GM12878 (cell line): Measurements from ENCODE around the gene OXT. TPM values are rescaled to one million over a fixed set of nuclear protein-coding genes. Genes with fewer than 3 reads are reported as not detected.

ENCODE experiments used
- ATAC-seq: fragments of 200-7000 bp; cut with Tn5 transposase; 3 replicates; pipeline ENCODE4 v1.9.1; 2020; ENCODE audit warnings: mild to moderate bottlenecking, moderate library complexity
- BruUV-seq: library from RNA; stranded (reverse); fragments of 400-500 nt; replicated peaks from 2 replicates; lab custom pipeline; 2021; lab: Mats Ljungman, UMichigan
- CTCF ChIA-PET: fragments of 300-600 bp; sonication (Branson Sonifier 250); formaldehyde crosslinking; extraction: SDS; loops from one replicate; lab custom pipeline; 2021; ENCODE audit warnings: inconsistent platforms; lab: Yijun Ruan, JAX
- POLR2A ChIA-PET: fragments of 350-600 bp; formaldehyde crosslinking; extraction: SDS; loops from one replicate; lab custom pipeline; 2021; ENCODE audit warnings: inconsistent platforms; lab: Charles Lee
- RAD21 ChIA-PET: fragments of 300-600 bp; sonication (Branson Sonifier 250); formaldehyde crosslinking; loops from one replicate; lab custom pipeline; 2023; ENCODE audit warnings: antibody characterized with exemption; ENCODE audit not compliant: unreplicated experiment; lab: Charles Lee
- SMC1A ChIA-PET: fragments of 300-600 bp; sonication (Branson Sonifier 250); formaldehyde crosslinking; loops from one replicate; lab custom pipeline; 2023; ENCODE audit not compliant: unreplicated experiment, uncharacterized antibody; lab: Charles Lee
- DNase-seq: peaks from one replicate; pipeline ENCODE4 v3.0.0-alpha.2; 2011; ENCODE audit warnings: low read depth, low spot score
- FAIRE-seq: peaks from 3 replicates; lab custom pipeline; 2011; peaks lifted over from hg19 to GRCh38; lab: Jason Lieb, UNC
- H2AFZ ChIP-seq: 2 replicates; pipeline ENCODE4 v1.6.0; 2011; ENCODE audit warnings: low read depth, low read length, control low read depth; ENCODE audit not compliant: control insufficient read depth
- H3K27ac ChIP-seq: 2 replicates; pipeline ENCODE4 v1.5.1; 2011; ENCODE audit warnings: control low read depth; ENCODE audit not compliant: control insufficient read depth, insufficient read depth
- H3K27me3 ChIP-seq, 2 experiments: replicated peaks in 1 of 2; 2 replicates each; pipeline versions ENCODE4 v1.6.0 to v1.6.1; 2011; ENCODE audit warnings: low read length in 1 of 2; ENCODE audit not compliant: control insufficient read depth in 2 of 2, insufficient read depth in 2 of 2
- H3K36me3 ChIP-seq, 2 experiments: 2 replicates each; pipeline ENCODE4 v1.5.1; 2011; ENCODE audit warnings: low read length in 1 of 2; ENCODE audit not compliant: control insufficient read depth in 2 of 2, insufficient read depth in 2 of 2
- H3K4me1 ChIP-seq: 2 replicates; pipeline ENCODE4 v1.6.1; 2011; ENCODE audit warnings: mild to moderate bottlenecking, low read length, moderate library complexity, mixed read lengths; ENCODE audit not compliant: control insufficient read depth, insufficient read depth
- H3K4me2 ChIP-seq: 2 replicates; pipeline ENCODE4 v1.6.0; 2011; ENCODE audit warnings: control low read depth; ENCODE audit not compliant: control insufficient read depth, insufficient read depth
- H3K4me3 ChIP-seq: fragments of 200-600 bp; sonication (generic); 2 replicates; pipeline ENCODE4 v1.5.1; 2016
- H3K79me2 ChIP-seq: 2 replicates; pipeline ENCODE4 v1.6.0; 2011; ENCODE audit warnings: low read length; ENCODE audit not compliant: control insufficient read depth, insufficient read depth
- H3K9ac ChIP-seq: 2 replicates; pipeline ENCODE4 v1.8.0; 2011; ENCODE audit warnings: low read length, control low read depth, mixed read lengths; ENCODE audit not compliant: control insufficient read depth, insufficient read depth
- H3K9me3 ChIP-seq: replicated peaks from 3 replicates; pipeline ENCODE4 v1.5.1; 2011; ENCODE audit warnings: mild to moderate bottlenecking, low read length; ENCODE audit not compliant: control insufficient read depth, insufficient read depth
- H4K20me1 ChIP-seq: 2 replicates; pipeline ENCODE4 v1.6.0; 2011; ENCODE audit not compliant: control insufficient read depth, insufficient read depth
- ATF2 ChIP-seq: IDR thresholded peaks from 2 replicates; pipeline ENCODE4 v1.6.1; 2012; ENCODE audit warnings: low read length, inconsistent platforms
- BHLHE40 ChIP-seq, 2 experiments: fragments of 450-650 bp in 1 of 2; IDR thresholded peaks; 2 replicates each; pipeline ENCODE4 v1.6.1; 2011 to 2017; ENCODE audit warnings: low read depth in 2 of 2, borderline replicate concordance in 1 of 2, improper control_type of control experiment in 1 of 2, low read length in 1 of 2, mild to moderate bottlenecking in 1 of 2
- EZH2 ChIP-seq: IDR thresholded peaks from 2 replicates; pipeline ENCODE4 v1.6.1; 2012; ENCODE audit warnings: low read depth, mild to moderate bottlenecking, control low read depth, inconsistent platforms, low read length, borderline replicate concordance; ENCODE audit not compliant: control insufficient read depth
- KAT2A ChIP-seq: conservative IDR thresholded peaks from 2 replicates; pipeline ENCODE4 v1.6.1; 2011; ENCODE audit warnings: low read depth, low read length; ENCODE audit not compliant: control insufficient read depth
- MEF2B ChIP-seq: fragments of 450-650 bp; IDR thresholded peaks from 2 replicates; pipeline ENCODE4 v1.6.1; 2018; ENCODE audit warnings: mild to moderate bottlenecking, moderate library complexity; ENCODE audit not compliant: partially characterized antibody, poor library complexity, severe bottlenecking
- PML ChIP-seq: IDR thresholded peaks from 2 replicates; pipeline ENCODE4 v1.6.1; 2012; ENCODE audit warnings: low read length, inconsistent platforms
- RELA ChIP-seq: fragments of 450-650 bp; IDR thresholded peaks from 2 replicates; pipeline ENCODE4 v1.8.0; 2014; ENCODE audit warnings: borderline replicate concordance; ENCODE audit not compliant: partially characterized antibody
- SPI1 ChIP-seq: IDR thresholded peaks from 2 replicates; pipeline ENCODE4 v1.6.1; 2011; ENCODE audit warnings: low read depth, mild to moderate bottlenecking, low read length, moderate library complexity, borderline replicate concordance; ENCODE audit not compliant: insufficient read depth
- ZNF217 ChIP-seq: fragments of 450-650 bp; IDR thresholded peaks from 2 replicates; pipeline ENCODE4 v1.6.1; 2017; ENCODE audit warnings: antibody characterized with exemption, mild to moderate bottlenecking
- WGBS: methylation state at CpG from one replicate; pipeline ENCODE4 v1.1.6; 2016; ENCODE audit warnings: low lambda C conversion rate; ENCODE audit not compliant: insufficient replicate concordance, insufficient coverage; ENCODE audit errors: missing lambda C conversion rate; 5-methylcytosine and 5-hydroxymethylcytosine counted together
- in situ Hi-C: fragments of 300-500 bp; cut with MboI; formaldehyde crosslinking; loops from 9 replicates; pipeline ENCODE4 v1.14.3; 2018; ENCODE audit warnings: mixed read lengths
- intact Hi-C: fragments of 100-400 bp; cut with micrococcal nuclease; formaldehyde crosslinking; loops from one replicate; pipeline ENCODE4 v1.14.2; 2022; ENCODE audit not compliant: unreplicated experiment
- polyA plus RNA-seq, 11 experiments: library from polyadenylated mRNA; depleted of rRNA in 4 of 11; unstranded in 6 of 11; stranded (reverse) in 5 of 11; fragments of >200 nt; fragmentation: Nextera tagmentation in 4 of 11; fragmentation: Illumina TruSeq in 1 of 11; extraction: Ambion mirVana in 4 of 11; extraction: Trizol in 1 of 11; gene quantifications; 1 replicate in 1 of 11; 2 replicates in 10 of 11; pipeline versions ENCODE4 v1.2.1 to v1.2.3, GENCODE V29; 2011 to 2016; ENCODE audit warnings: inconsistent platforms in 2 of 11, missing spikeins in 2 of 11, low read depth in 1 of 11
- total RNA-seq, 4 experiments: library from RNA; depleted of rRNA in 3 of 4; stranded (reverse); fragments of >200 nt in 3 of 4; fragmentation: Illumina TruSeq in 1 of 4; extraction: Trizol in 1 of 4; gene quantifications; 2 replicates each; pipeline versions ENCODE4 v1.2.1 to v1.2.3, GENCODE V29; 2013 to 2021
- TF ChIP-seq, protein P1 (sequence below): fragments of 450-650 bp; IDR thresholded peaks from 2 replicates; pipeline ENCODE4 v1.6.1; 2016; ENCODE audit warnings: mild to moderate bottlenecking, moderate library complexity, borderline replicate concordance
- TF ChIP-seq, protein P2 (sequence below): fragments of 450-650 bp; IDR thresholded peaks from 2 replicates; pipeline ENCODE4 v1.6.1; 2016; ENCODE audit warnings: mild to moderate bottlenecking
- TF ChIP-seq, protein P3 (sequence below): fragments of 450-650 bp; formaldehyde crosslinking; IDR thresholded peaks from 2 replicates; pipeline ENCODE4 v1.5.0; 2022; ENCODE audit warnings: mild to moderate bottlenecking, missing genetic modification characterization

The OXT gene
- total and polyA plus RNA-seq, 10 of the 15 experiments (the other 5 are each of a cell fraction or from before 2014, with no cell fraction given): not detected

DNA sequence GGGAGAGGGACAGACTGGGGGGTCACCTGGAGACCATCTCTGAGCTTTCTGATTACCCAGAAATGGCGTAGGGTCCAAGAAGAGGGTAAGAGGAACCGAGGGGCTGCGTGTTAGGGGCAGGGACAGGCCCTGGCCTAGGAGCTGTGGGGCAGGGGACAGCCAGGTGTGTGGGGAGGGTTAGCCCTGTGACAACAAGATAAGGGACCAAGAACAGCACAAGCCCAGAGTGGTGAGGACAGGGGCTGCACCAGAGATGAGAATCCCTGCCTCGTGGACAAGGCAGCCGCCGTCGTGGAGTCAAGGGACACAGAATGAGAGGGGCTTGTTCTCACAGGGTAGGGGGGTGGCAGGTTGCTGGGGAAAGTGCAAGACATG lies 13.6 kb downstream of the OXT start:
- ChIA-PET RAD21 (no interaction called here), POLR2A (no interaction called here), SMC1A (no interaction called here), CTCF (no interaction called here)
- Histone ChIP-seq H3K27me3 (peaks cover 15 to 22% of the 10 kb centered on the region in 2 experiments), H3K9ac (no peak overlapping the region), H3K9me3 (no peaks in the 10 kb centered on the region), H3K36me3 (no peaks in the 10 kb centered on the region), H3K27ac (no peak overlapping the region), H3K79me2 (no peaks in the 10 kb centered on the region), H3K4me2 (no peak overlapping the region), H3K4me3 (no peak overlapping the region), H3K4me1 (no peaks in the 10 kb centered on the region), H4K20me1 (no peaks in the 10 kb centered on the region), H2AFZ (no peak overlapping the region)
- DNase-seq (no peak), ATAC-seq (no peak), FAIRE-seq (no peak)
- intact Hi-C loops: no loop called here
- in situ Hi-C loops: no loop called here
- TF ChIP-seq ZNF217 (no peak), RELA (no peak), PML (no peak), EZH2 (no peak), ATF2 (no peak), BHLHE40 (IDR thresholded peaks at IDR 0.05; ENCODE audit: borderline replicate concordance in 1 of 2, low read depth in 2 of 2, low read length in 1 of 2) (no peak), KAT2A (no peak), MEF2B (no peak), SPI1 (no peak)
- TF ChIP-seq, protein P1, sequence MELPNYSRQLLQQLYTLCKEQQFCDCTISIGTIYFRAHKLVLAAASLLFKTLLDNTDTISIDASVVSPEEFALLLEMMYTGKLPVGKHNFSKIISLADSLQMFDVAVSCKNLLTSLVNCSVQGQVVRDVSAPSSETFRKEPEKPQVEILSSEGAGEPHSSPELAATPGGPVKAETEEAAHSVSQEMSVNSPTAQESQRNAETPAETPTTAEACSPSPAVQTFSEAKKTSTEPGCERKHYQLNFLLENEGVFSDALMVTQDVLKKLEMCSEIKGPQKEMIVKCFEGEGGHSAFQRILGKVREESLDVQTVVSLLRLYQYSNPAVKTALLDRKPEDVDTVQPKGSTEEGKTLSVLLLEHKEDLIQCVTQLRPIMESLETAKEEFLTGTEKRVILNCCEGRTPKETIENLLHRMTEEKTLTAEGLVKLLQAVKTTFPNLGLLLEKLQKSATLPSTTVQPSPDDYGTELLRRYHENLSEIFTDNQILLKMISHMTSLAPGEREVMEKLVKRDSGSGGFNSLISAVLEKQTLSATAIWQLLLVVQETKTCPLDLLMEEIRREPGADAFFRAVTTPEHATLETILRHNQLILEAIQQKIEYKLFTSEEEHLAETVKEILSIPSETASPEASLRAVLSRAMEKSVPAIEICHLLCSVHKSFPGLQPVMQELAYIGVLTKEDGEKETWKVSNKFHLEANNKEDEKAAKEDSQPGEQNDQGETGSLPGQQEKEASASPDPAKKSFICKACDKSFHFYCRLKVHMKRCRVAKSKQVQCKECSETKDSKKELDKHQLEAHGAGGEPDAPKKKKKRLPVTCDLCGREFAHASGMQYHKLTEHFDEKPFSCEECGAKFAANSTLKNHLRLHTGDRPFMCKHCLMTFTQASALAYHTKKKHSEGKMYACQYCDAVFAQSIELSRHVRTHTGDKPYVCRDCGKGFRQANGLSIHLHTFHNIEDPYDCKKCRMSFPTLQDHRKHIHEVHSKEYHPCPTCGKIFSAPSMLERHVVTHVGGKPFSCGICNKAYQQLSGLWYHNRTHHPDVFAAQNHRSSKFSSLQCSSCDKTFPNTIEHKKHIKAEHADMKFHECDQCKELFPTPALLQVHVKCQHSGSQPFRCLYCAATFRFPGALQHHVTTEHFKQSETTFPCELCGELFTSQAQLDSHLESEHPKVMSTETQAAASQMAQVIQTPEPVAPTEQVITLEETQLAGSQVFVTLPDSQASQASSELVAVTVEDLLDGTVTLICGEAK: no peak
- TF ChIP-seq, protein P2, sequence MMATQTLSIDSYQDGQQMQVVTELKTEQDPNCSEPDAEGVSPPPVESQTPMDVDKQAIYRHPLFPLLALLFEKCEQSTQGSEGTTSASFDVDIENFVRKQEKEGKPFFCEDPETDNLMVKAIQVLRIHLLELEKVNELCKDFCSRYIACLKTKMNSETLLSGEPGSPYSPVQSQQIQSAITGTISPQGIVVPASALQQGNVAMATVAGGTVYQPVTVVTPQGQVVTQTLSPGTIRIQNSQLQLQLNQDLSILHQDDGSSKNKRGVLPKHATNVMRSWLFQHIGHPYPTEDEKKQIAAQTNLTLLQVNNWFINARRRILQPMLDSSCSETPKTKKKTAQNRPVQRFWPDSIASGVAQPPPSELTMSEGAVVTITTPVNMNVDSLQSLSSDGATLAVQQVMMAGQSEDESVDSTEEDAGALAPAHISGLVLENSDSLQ: no peak
- TF ChIP-seq, protein P3, sequence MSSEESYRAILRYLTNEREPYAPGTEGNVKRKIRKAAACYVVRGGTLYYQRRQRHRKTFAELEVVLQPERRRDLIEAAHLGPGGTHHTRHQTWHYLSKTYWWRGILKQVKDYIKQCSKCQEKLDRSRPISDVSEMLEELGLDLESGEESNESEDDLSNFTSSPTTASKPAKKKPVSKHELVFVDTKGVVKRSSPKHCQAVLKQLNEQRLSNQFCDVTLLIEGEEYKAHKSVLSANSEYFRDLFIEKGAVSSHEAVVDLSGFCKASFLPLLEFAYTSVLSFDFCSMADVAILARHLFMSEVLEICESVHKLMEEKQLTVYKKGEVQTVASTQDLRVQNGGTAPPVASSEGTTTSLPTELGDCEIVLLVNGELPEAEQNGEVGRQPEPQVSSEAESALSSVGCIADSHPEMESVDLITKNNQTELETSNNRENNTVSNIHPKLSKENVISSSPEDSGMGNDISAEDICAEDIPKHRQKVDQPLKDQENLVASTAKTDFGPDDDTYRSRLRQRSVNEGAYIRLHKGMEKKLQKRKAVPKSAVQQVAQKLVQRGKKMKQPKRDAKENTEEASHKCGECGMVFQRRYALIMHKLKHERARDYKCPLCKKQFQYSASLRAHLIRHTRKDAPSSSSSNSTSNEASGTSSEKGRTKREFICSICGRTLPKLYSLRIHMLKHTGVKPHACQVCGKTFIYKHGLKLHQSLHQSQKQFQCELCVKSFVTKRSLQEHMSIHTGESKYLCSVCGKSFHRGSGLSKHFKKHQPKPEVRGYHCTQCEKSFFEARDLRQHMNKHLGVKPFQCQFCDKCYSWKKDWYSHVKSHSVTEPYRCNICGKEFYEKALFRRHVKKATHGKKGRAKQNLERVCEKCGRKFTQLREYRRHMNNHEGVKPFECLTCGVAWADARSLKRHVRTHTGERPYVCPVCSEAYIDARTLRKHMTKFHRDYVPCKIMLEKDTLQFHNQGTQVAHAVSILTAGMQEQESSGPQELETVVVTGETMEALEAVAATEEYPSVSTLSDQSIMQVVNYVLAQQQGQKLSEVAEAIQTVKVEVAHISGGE (CRISPR knock-in tag): no peak
- BruUV-seq: no TSS peak
- WGBS: 53% methylated on average over 7 of the region's 7 CpGs
